Thoracic aorta (tissue), 2 donors: Measurements from ENCODE around the gene TMCO4. TPM values are rescaled to one million over a fixed set of nuclear protein-coding genes. Genes with fewer than 3 reads are reported as not detected.

Source experiments
- ATAC-seq: fragments of 150-250 bp; one replicate; pipeline ENCODE4 v1.8.0; 2017; ENCODE audit warnings: low read depth; ENCODE audit not compliant: insufficient number of reproducible peaks, low FRiP score
- DNase-seq: peaks from one replicate; pipeline ENCODE4 v3.0.0-alpha.2; 2020; ENCODE audit warnings: low spot score
- H3K27ac ChIP-seq, 2 donors: fragments of 200-600 bp; sonication (generic); 1 replicate in 1 of 2; 2 replicates in 1 of 2; pipeline ENCODE4 v1.5.1; 2016; ENCODE audit warnings: mild to moderate bottlenecking in 2 of 2, moderate library complexity in 2 of 2
- H3K27me3 ChIP-seq: fragments of 200-600 bp; sonication (generic); replicated peaks from 2 replicates; pipeline ENCODE4 v1.6.0; 2016; ENCODE audit warnings: mild to moderate bottlenecking; ENCODE audit not compliant: insufficient read depth
- H3K36me3 ChIP-seq: fragments of 200-600 bp; sonication (generic); one replicate; pipeline ENCODE4 v1.5.1; 2016
- H3K4me1 ChIP-seq, 2 donors: fragments of 200-600 bp; sonication (generic); 1 replicate in 1 of 2; 2 replicates in 1 of 2; pipeline versions ENCODE4 v1.5.1 to v1.6.0; 2016; ENCODE audit warnings: low read depth in 2 of 2, mild to moderate bottlenecking in 1 of 2; ENCODE audit not compliant: control insufficient read depth in 1 of 2
- H3K4me3 ChIP-seq: fragments of 200-600 bp; sonication (generic); 2 replicates; pipeline ENCODE4 v1.5.1; 2016; ENCODE audit warnings: mild to moderate bottlenecking
- H3K9me3 ChIP-seq: fragments of 200-600 bp; sonication (generic); 2 replicates; pipeline ENCODE4 v1.5.1; 2016
- CTCF ChIP-seq: fragments of 200-600 bp; sonication (generic); IDR thresholded peaks from one replicate; pipeline ENCODE4 v1.5.1; 2019; ENCODE audit warnings: antibody characterized with exemption
- total RNA-seq, 2 donors: library from RNA; depleted of rRNA; stranded (reverse); fragments of >200 nt; gene quantifications; one replicate each; pipeline versions ENCODE4 v1.1.0 to v1.2.3, GENCODE V29; 2016

TMCO4 gene
- total RNA-seq, 2 donors from 2014 or later: 33.2 to 33.4 TPM

- no peak for TF ChIP-seq CTCF
- H3K27ac ChIP-seq: no peak overlapping the region
- no peak overlapping the region for H3K4me3 ChIP-seq
- H3K9me3 ChIP-seq: no peaks in the 10 kb centered on the region
- DNase-seq (no peak), ATAC-seq (no peak)
- H3K27me3 ChIP-seq: no peaks in the 10 kb centered on the region
- no peaks in the 10 kb centered on the region for H3K4me1 ChIP-seq
- H3K36me3 ChIP-seq: peaks cover 35% of the 10 kb centered on the region
Measured at GRCh38 chr1:19683351-19683750, 116.4 kb downstream of the TMCO4 start.

- no peak for TF ChIP-seq CTCF
- Histone ChIP-seq H3K27me3 (no peaks in the 10 kb centered on the region), H3K4me1 (no peaks in the 10 kb centered on the region), H3K9me3 (no peaks in the 10 kb centered on the region), H3K27ac (no peak overlapping the region), H3K36me3 (peaks cover 35% of the 10 kb centered on the region), H3K4me3 (no peak overlapping the region)
- ATAC-seq: no peak
- DNase-seq: no peak
Measured at GRCh38 chr1:19682901-19683300, 116.8 kb downstream of the TMCO4 start.

- no peak overlapping the region for H3K27ac ChIP-seq
- H3K36me3 ChIP-seq: peaks cover 32% of the 10 kb centered on the region
- DNase-seq (no peak), ATAC-seq (no peak)
- H3K9me3 ChIP-seq: no peaks in the 10 kb centered on the region
- H3K4me1 ChIP-seq: no peaks in the 10 kb centered on the region
- TF ChIP-seq CTCF: no peak
- no peaks in the 10 kb centered on the region for H3K27me3 ChIP-seq
- H3K4me3 ChIP-seq: no peak overlapping the region
Measured at GRCh38 chr1:19682257-19682656, 117.5 kb downstream of the TMCO4 start.

GRCh38 chr1:19680644-19681043 is 119.1 kb downstream of the TMCO4 start:
- TF ChIP-seq CTCF: no peak
- Histone ChIP-seq H3K27ac (no peak overlapping the region), H3K4me3 (no peak overlapping the region), H3K4me1 (no peaks in the 10 kb centered on the region), H3K9me3 (no peaks in the 10 kb centered on the region), H3K36me3 (peaks cover 24% of the 10 kb centered on the region), H3K27me3 (no peaks in the 10 kb centered on the region)
- DNase-seq (no peak), ATAC-seq (no peak)

GRCh38 chr1:19679691-19680090 is 120.0 kb downstream of the TMCO4 start:
- Histone ChIP-seq H3K9me3 (no peaks in the 10 kb centered on the region), H3K36me3 (peaks cover 19% of the 10 kb centered on the region), H3K27ac (no peak overlapping the region), H3K4me3 (no peak overlapping the region), H3K4me1 (no peaks in the 10 kb centered on the region), H3K27me3 (no peaks in the 10 kb centered on the region)
- no peak for TF ChIP-seq CTCF
- DNase-seq: no peak
- ATAC-seq: no peak
